GM21423 (cell line): ENCODE results near the gene GPT2.

Experiments
- ATAC-seq: cut with Tn5 transposase; IDR thresholded peaks from one replicate; pipeline ENCODE4 v1.9.1; 2021; ENCODE audit warnings: mild to moderate bottlenecking, moderate library complexity; ENCODE audit not compliant: unreplicated experiment

GPT2 gene

DNA sequence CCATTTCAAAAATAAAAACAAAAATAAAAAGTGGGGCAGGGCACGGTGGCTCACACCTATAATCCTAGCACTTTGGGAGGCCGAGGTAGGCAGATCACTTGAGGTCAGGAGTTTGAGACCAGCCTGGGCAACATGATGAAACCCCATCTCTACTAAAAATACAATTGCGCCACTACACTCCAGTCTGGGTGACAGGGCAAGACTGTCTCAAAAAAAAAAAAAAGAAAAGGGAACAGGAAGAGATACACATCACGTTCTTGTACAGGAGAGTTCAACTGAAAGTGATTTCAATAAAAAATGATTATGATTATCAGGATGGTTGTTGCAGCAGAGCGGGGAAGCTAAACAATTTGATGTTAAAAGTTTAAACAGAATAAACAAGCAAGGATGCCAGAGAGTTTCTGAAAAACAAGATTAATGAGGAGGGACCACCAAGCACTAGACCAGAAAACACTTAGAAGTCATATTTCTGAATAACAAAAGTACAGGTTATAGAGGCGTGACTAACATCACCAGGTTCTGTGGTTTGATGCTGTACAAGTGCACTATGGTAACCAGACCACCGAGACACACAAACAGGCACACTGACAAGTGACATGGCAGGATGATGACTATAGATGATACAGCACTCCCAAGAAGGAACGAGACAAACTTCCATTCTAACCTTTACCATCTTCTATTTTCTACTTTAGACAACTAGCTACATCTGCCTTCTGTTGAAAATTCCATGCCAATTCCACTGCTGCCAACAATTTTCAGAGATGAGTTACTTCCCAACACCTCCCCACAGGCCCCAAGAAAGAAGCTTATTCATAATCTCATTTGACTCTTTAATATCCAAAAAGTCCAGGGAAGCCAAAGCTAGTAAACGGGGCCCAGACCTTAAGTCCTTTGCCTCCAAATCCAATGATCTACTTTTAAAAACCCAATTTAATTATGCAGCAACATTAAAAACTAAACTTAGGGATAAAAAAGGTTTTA, 77.5 kb downstream of the GPT2 start:
- no peak for ATAC-seq

- ATAC-seq = no peak
These were observed 78.5 kb downstream of the GPT2 start for GRCh38 chr16:46962629-46963028.

- no peak for ATAC-seq
These were observed 83.9 kb downstream of the GPT2 start for GRCh38 chr16:46968063-46968435.

GRCh38 chr16:46970089-46970488, 85.9 kb downstream of the GPT2 start:
- no peak for ATAC-seq

- ATAC-seq = no peak
These were observed 87.1 kb downstream of the GPT2 start for GRCh38 chr16:46971271-46971670.

DNA sequence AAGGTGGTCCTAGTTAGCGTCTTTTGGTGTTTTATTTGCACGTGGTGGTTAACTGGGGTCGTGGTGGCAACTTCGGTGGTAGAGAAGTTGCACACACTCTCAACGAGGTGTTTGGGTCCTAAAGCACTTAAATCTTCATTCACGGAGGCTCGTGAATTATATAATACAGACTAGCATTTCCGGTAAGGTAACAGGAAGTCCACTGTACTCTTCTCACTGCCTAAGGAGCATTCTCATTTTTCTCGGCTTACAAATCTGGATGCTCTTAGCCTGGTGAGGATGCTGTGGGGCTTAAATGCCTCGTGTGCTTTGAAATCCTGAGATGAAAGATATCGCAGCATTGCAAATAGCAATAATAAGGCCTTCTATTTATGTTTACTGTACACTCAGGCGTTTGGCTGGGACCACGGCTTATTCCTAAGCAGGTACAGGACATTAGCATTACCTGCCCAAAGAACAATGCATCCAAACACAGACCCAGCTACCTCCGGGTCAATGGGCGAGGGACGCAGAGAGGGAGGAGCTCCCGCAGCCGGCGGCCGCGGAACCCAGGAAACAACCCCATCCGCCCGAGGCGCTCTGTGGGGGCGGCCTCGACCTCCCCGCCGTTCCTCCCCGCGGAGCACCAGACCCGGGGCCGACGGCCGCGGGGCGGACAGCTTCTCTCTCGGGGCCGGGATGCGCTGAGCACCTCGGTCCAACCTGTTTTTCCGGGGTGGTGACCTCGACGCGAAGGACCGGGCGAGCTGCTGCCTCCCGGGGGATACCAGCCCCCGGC, 88.5 kb downstream of the GPT2 start:
- ATAC-seq = peak; percentile 38

DNA sequence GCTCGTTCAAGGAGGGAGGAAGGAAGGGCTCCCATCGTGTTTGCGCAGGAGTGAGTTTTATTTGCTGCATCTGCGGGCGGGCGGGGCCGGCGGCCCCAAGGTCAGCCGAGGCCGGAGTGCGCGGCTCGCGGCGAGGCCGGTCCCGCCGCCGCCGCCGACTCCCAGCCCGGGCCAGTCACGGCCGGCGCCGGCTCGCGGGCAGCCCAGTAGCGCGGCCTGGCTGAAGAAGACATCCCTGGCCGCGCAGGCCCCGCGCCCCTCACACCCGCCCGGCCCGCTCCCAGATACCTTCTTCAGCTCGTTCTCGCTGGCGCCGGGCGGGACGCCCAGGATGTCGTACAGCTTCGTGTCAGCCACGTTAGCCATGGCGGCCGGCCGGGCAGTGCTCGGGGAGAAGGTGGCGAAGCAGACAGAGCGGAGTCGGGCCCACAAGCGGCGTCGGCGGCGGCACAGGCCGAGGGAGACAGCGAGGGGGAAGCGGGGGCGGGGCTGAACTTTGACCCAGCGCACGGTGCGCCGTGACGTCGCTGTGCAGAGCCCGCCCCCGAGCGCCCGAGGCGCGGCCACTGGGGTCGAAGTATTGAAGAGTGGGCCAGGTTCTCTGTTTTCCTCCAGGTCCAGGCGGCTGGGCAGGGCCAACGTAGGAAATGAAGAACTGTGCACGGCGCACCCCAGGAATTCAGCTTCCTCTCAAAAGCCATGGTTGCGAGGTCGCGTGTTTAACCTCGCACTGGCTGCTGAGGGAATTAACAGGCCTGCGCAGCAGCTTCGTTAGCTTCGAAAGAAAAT, 89.2 kb downstream of the GPT2 start, which contains the start of gene DNAJA2:
TSS of gene DNAJA2 (minus strand) at position 468 of the 789 bp plus-strand sequence. CDS start at position 366, 102 bp downstream.
- ATAC-seq = peak; percentile 90

DNA sequence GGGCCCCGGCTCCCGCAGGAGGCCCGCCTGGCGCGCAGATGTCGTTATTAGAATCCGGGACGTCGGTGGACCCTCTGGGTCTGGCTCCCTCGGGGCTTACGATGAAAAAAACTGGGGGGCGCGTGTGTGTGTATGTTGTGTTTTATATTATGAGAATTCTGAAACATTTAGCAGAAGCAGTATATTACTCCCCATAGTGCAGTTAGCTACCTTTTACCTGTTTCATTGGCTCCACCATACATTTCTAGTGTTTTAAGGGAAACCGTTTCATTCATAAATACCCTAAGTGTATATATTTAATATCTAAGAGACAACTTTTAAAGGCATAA, 89.8 kb downstream of the GPT2 start:
- ATAC-seq = no peak

GRCh38 chr16:46974352-46974751, 90.2 kb downstream of the GPT2 start:
- no peak for ATAC-seq

GRCh38 chr16:46975165-46975564, 91.0 kb downstream of the GPT2 start:
- no peak for ATAC-seq

GRCh38 chr16:46975908-46976470, 91.8 kb downstream of the GPT2 start:
- ATAC-seq = no peak

DNA sequence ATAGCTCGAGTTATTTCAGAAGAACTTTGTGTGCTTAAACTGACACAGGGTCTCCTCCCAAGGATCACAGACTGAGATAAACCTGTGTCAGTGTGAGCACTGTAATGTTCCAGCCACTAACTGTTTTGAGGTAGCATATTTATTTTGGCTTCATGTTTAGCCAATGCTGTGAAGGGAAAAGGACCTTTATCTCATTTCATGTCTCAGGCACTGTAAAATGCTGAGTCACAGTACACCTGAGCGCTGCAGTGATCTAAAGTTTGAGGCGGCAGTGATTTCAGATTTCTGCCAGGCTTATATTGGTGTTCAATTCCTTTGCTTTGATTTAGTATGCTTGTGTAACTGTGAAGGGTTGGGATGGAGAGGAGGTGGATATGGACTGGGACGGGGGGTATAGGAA, 92.4 kb downstream of the GPT2 start:
- ATAC-seq = no peak
